Mesenchymal stem cell (in vitro differentiated cells and primary cell): Measurements from ENCODE around the gene TM6SF1.
"Not testable (repeated sequence)": the region's sequence is repeated elsewhere in the genome, so short reads cannot be mapped to it uniquely, and the experiment has no call there.

Source experiments
- DNase-seq: peaks from one replicate; pipeline ENCODE4 v3.0.0-alpha.2; 2013
- H2AFZ ChIP-seq: one replicate; pipeline ENCODE4 v1.6.1; 2013; ENCODE audit warnings: low read depth, mild to moderate bottlenecking, control low read depth, inconsistent platforms, low read length, moderate library complexity
- H2AK5ac ChIP-seq: 2 replicates; pipeline ENCODE4 v1.6.1; 2013; ENCODE audit warnings: low read length, moderate library complexity, mild to moderate bottlenecking, inconsistent platforms; ENCODE audit not compliant: severe bottlenecking
- H2BK120ac ChIP-seq: one replicate; pipeline ENCODE4 v1.6.1; 2013; ENCODE audit warnings: low read depth, mild to moderate bottlenecking, inconsistent platforms, low read length, moderate library complexity
- H2BK12ac ChIP-seq, 2 experiments: one replicate each; pipeline ENCODE4 v1.6.1; 2013; ENCODE audit warnings: inconsistent platforms in 2 of 2, low read length in 2 of 2, mild to moderate bottlenecking in 2 of 2, moderate library complexity in 2 of 2, control low read depth in 1 of 2
- H2BK15ac ChIP-seq: one replicate; pipeline ENCODE4 v1.6.1; 2013; ENCODE audit warnings: mild to moderate bottlenecking, low read depth, inconsistent platforms; ENCODE audit not compliant: poor library complexity, severe bottlenecking
- H2BK5ac ChIP-seq: 2 replicates; pipeline ENCODE4 v1.6.1; 2013; ENCODE audit warnings: low read depth, mild to moderate bottlenecking, low read length, control low read depth, inconsistent platforms; ENCODE audit not compliant: poor library complexity, severe bottlenecking
- H3K14ac ChIP-seq, 2 experiments: one replicate each; pipeline ENCODE4 v1.6.1; 2013; ENCODE audit warnings: inconsistent platforms in 2 of 2, low read length in 2 of 2, control low read depth in 1 of 2, mild to moderate bottlenecking in 1 of 2, moderate library complexity in 1 of 2
- H3K18ac ChIP-seq, 2 experiments: one replicate each; pipeline ENCODE4 v1.6.1; 2013; ENCODE audit warnings: inconsistent platforms in 2 of 2, low read length in 2 of 2, control low read depth in 1 of 2, low read depth in 1 of 2, mild to moderate bottlenecking in 1 of 2
- H3K23ac ChIP-seq, 2 experiments: one replicate each; pipeline ENCODE4 v1.6.1; 2013; ENCODE audit warnings: inconsistent platforms in 2 of 2, low read length in 2 of 2, mild to moderate bottlenecking in 2 of 2, moderate library complexity in 2 of 2, control low read depth in 1 of 2
- H3K27ac ChIP-seq: 2 replicates; pipeline ENCODE4 v1.5.1; 2013; ENCODE audit warnings: mild to moderate bottlenecking, moderate library complexity, low read length, control low read depth, inconsistent platforms; ENCODE audit not compliant: poor library complexity, severe bottlenecking
- H3K27me3 ChIP-seq, 2 experiments: 2 replicates each; pipeline versions ENCODE4 v1.6.1 to v1.7.0; 2013; ENCODE audit warnings: low read length in 2 of 2, mild to moderate bottlenecking in 2 of 2, moderate library complexity in 2 of 2, control low read depth in 1 of 2, inconsistent platforms in 1 of 2; ENCODE audit not compliant: control insufficient read depth in 1 of 2, insufficient read depth in 1 of 2
- H3K36me3 ChIP-seq, 2 experiments: 2 replicates each; pipeline versions ENCODE4 v1.6.1 to v1.7.0; 2013; ENCODE audit warnings: low read length in 2 of 2, control low read depth in 1 of 2, inconsistent platforms in 1 of 2, low read depth in 1 of 2, mild to moderate bottlenecking in 1 of 2; ENCODE audit not compliant: insufficient read depth in 2 of 2, control insufficient read depth in 1 of 2
- H3K4ac ChIP-seq, 2 experiments: one replicate each; pipeline ENCODE4 v1.6.1; 2013; ENCODE audit warnings: inconsistent platforms in 2 of 2, low read length in 2 of 2, mild to moderate bottlenecking in 2 of 2, moderate library complexity in 2 of 2, control low read depth in 1 of 2, low read depth in 1 of 2
- H3K4me1 ChIP-seq: 2 replicates; pipeline ENCODE4 v1.6.1; 2013; ENCODE audit warnings: low read depth, low read length, control low read depth; ENCODE audit not compliant: control insufficient read depth, insufficient read depth
- H3K4me2 ChIP-seq: 2 replicates; pipeline ENCODE4 v1.6.1; 2013; ENCODE audit warnings: low read length, mild to moderate bottlenecking, inconsistent platforms; ENCODE audit not compliant: poor library complexity, severe bottlenecking
- H3K4me3 ChIP-seq, 2 experiments: 2 replicates each; pipeline versions ENCODE4 v1.5.1 to v1.7.0; 2013; ENCODE audit warnings: low read length in 2 of 2, mild to moderate bottlenecking in 2 of 2, control low read depth in 1 of 2, low read depth in 1 of 2; ENCODE audit not compliant: insufficient read depth in 1 of 2
- H3K79me1 ChIP-seq: replicated peaks from 2 replicates; pipeline ENCODE4 v1.6.1; 2013; ENCODE audit warnings: mild to moderate bottlenecking, control low read depth, low read length, inconsistent platforms; ENCODE audit not compliant: poor library complexity, severe bottlenecking
- H3K9ac ChIP-seq: 2 replicates; pipeline ENCODE4 v1.7.0; 2013; ENCODE audit warnings: mild to moderate bottlenecking, low read length, moderate library complexity
- H3K9me3 ChIP-seq: 2 replicates; pipeline ENCODE4 v1.7.0; 2013; ENCODE audit warnings: mild to moderate bottlenecking, low read length; ENCODE audit not compliant: control insufficient read depth
- H4K8ac ChIP-seq: one replicate; pipeline ENCODE4 v1.6.1; 2013; ENCODE audit warnings: inconsistent platforms, mild to moderate bottlenecking, low read length, moderate library complexity
- H4K91ac ChIP-seq: one replicate; pipeline ENCODE4 v1.6.1; 2013; ENCODE audit warnings: mild to moderate bottlenecking, low read length, inconsistent platforms
- WGBS: methylation state at CpG from one replicate; pipeline ENCODE4 v1.1.7; 2013; ENCODE audit warnings: mixed read lengths; 5-methylcytosine and 5-hydroxymethylcytosine counted together

TM6SF1 gene

GRCh38 chr15:83142151-83142550, 34.7 kb downstream of the TM6SF1 start:
- WGBS: no CpG with 5 or more reads among the region's 3 CpGs
- not testable (repeated sequence) for H3K27me3 ChIP-seq, H3K4ac ChIP-seq, H4K8ac ChIP-seq, H2BK120ac ChIP-seq, H2BK5ac ChIP-seq, H3K9me3 ChIP-seq, H3K4me2 ChIP-seq, H3K9ac ChIP-seq, H3K23ac ChIP-seq, H3K79me1 ChIP-seq, H2BK12ac ChIP-seq, H3K4me1 ChIP-seq, H2AK5ac ChIP-seq, H3K14ac ChIP-seq, H3K18ac ChIP-seq, H3K4me3 ChIP-seq, H3K27ac ChIP-seq, H2AFZ ChIP-seq, H2BK15ac ChIP-seq, DNase-seq, H4K91ac ChIP-seq
- peaks cover 15 to 56% of the 10 kb centered on the region in 2 experiments for H3K36me3 ChIP-seq

GRCh38 chr15:83144771-83145170, 37.3 kb downstream of the TM6SF1 start:
- no peak overlapping the region for H2BK120ac ChIP-seq
- H3K27ac ChIP-seq: no peak overlapping the region
- DNase-seq: no peak
- H4K91ac ChIP-seq: no peak overlapping the region
- H2AK5ac ChIP-seq: no peak overlapping the region
- no peak overlapping the region for H2AFZ ChIP-seq
- no peak overlapping the region for H3K4me2 ChIP-seq
- peaks cover 10% of the 10 kb centered on the region for H3K79me1 ChIP-seq
- no peak overlapping the region for H2BK5ac ChIP-seq
- peaks cover 16 to 64% of the 10 kb centered on the region in 2 experiments for H3K36me3 ChIP-seq
- H3K27me3 ChIP-seq: no peaks in the 10 kb centered on the region
- H2BK12ac ChIP-seq: no peak overlapping the region
- no peak overlapping the region for H4K8ac ChIP-seq
- no peak overlapping the region for H3K14ac ChIP-seq
- H2BK15ac ChIP-seq: no peak overlapping the region
- no peaks in the 10 kb centered on the region for H3K9me3 ChIP-seq
- WGBS: 82% methylated on average over 3 of the region's 3 CpGs
- no peak overlapping the region for H3K23ac ChIP-seq
- H3K4me1 ChIP-seq: no peaks in the 10 kb centered on the region
- no peak overlapping the region for H3K18ac ChIP-seq
- H3K4me3 ChIP-seq: no peak overlapping the region
- no peak overlapping the region for H3K4ac ChIP-seq
- H3K9ac ChIP-seq: no peak overlapping the region

- H3K4me3 ChIP-seq: no peak overlapping the region
- peaks cover 4 to 54% of the 10 kb centered on the region in 2 experiments for H3K36me3 ChIP-seq
- no peak overlapping the region for H2BK15ac ChIP-seq
- H3K4me1 ChIP-seq: no peaks in the 10 kb centered on the region
- no peak overlapping the region for H3K9ac ChIP-seq
- H3K4ac ChIP-seq: no peak overlapping the region
- no peak overlapping the region for H3K27ac ChIP-seq
- H3K18ac ChIP-seq: no peak overlapping the region
- H3K23ac ChIP-seq: no peak overlapping the region
- no peak overlapping the region for H4K8ac ChIP-seq
- H3K14ac ChIP-seq: no peak overlapping the region
- no peak overlapping the region for H2BK12ac ChIP-seq
- no CpG with 5 or more reads among the region's 1 CpG for WGBS
- H3K79me1 ChIP-seq: peaks cover 2% of the 10 kb centered on the region
- H2AFZ ChIP-seq: no peak overlapping the region
- H3K4me2 ChIP-seq: no peak overlapping the region
- no peak overlapping the region for H2AK5ac ChIP-seq
- H2BK120ac ChIP-seq: no peak overlapping the region
- H3K27me3 ChIP-seq: no peaks in the 10 kb centered on the region
- H3K9me3 ChIP-seq: no peaks in the 10 kb centered on the region
- no peak overlapping the region for H2BK5ac ChIP-seq
- no peak for DNase-seq
- H4K91ac ChIP-seq: no peak overlapping the region
These were observed 45.8 kb downstream of the TM6SF1 start for GRCh38 chr15:83153288-83153687.

DNA sequence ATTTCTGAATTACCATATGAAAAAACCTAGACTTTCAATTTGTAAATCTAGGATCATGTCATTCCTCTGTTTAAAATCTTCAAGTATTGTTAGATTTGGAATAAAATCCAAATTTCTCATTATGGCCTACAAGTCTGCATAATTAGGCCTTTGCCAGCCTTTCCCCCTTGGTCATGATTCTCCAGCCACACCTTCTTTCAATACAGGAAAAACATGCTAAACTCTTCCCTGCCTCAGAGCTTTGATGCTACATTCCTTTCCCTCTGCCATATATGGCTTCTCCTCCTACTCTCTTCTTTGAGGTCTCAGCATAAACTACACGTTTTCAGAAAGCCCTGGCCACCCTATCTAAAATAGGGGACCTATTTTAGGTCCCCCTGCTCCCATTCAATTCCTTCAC, 48.5 kb downstream of the TM6SF1 start:
- Histone ChIP-seq H3K27ac (no peak overlapping the region), H3K9ac (no peak overlapping the region)

More for the DNA sequence above, 48.5 kb downstream of the TM6SF1 start:
- no peak overlapping the region for H3K18ac ChIP-seq
- no peaks in the 10 kb centered on the region for H3K27me3 ChIP-seq
- no peak for DNase-seq
- H4K91ac ChIP-seq: no peak overlapping the region
- H3K4me3 ChIP-seq: no peak overlapping the region
- no peaks in the 10 kb centered on the region for H3K9me3 ChIP-seq
- no peak overlapping the region for H2AK5ac ChIP-seq
- no peak overlapping the region for H3K4ac ChIP-seq
- peaks cover 4 to 40% of the 10 kb centered on the region in 2 experiments for H3K36me3 ChIP-seq
- H4K8ac ChIP-seq: no peak overlapping the region
- no peak overlapping the region for H3K14ac ChIP-seq
- H2BK120ac ChIP-seq: no peak overlapping the region
- no peak overlapping the region for H2BK15ac ChIP-seq
- H3K23ac ChIP-seq: no peak overlapping the region
- H2AFZ ChIP-seq: no peak overlapping the region
- WGBS: 88% methylated on average over 1 of the region's 1 CpG
- H3K4me1 ChIP-seq: no peaks in the 10 kb centered on the region
- H3K4me2 ChIP-seq: no peak overlapping the region
- H2BK5ac ChIP-seq: no peak overlapping the region
- no peak overlapping the region for H2BK12ac ChIP-seq
- peaks cover 12% of the 10 kb centered on the region for H3K79me1 ChIP-seq
